Stimulated activated CD4-positive, alpha-beta T cell treated with anti-CD3 and anti-CD28 coated beads, Interleukin-4, amount 100 ng/mL, for 48 hours (primary cell): ENCODE measurements around the gene NCKIPSD.
A peak's percentile ranks its signal among the peaks of the same experiment; 100 is the strongest.
"Not testable (repeated sequence)": the region's sequence is repeated elsewhere in the genome, so short reads cannot be mapped to it uniquely, and the experiment has no call there.

Experiments
- DNase-seq, 2 donors: peaks; one replicate each; pipeline ENCODE4 v3.0.0-alpha.2; 2020; ENCODE audit warnings: low read depth in 2 of 2

The NCKIPSD gene

GRCh38 chr3:48685603-48686511, at the start of gene NCKIPSD:
TSS of gene NCKIPSD (minus strand) at chr3:48685915. CDS start at chr3:48685807, 108 bp downstream.
- peak; percentile 90 to 94 for DNase-seq

DNA sequence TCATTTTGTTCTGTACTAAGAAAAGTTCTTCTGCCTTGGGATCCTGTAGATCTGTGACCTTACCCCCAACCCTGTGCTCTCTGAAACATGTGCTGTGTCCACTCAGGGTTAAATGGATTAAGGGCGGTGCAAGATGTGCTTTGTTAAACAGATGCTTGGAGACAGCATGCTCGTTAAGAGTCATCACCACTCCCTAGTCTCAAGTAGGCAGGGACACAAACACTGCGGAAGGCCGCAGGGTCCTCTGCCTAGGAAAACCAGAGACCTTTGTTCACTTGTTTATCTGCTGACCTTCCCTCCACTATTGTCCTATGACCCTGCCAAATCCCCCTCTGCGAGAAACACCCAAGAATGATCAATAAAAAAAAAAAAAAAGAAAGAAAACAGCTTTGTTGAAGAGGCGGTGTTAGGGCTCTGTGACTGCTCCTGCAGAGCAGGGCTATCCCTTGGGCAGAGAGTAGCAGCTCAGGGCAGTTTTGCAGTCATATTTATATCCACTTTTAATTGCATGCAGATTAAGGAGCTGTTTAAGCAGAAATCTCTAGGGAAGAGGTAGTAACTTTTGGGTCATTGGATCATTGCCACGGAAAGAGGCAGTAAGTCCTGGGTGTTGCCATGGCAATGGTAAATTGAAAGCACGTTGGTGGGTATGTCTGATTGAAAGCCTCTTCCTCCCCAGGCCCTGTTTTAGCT, 49.5 kb upstream of the NCKIPSD start:
- not testable (repeated sequence) for DNase-seq

- DNase-seq, result not testable (repeated sequence)
These were observed 48.8 kb upstream of the NCKIPSD start for GRCh38 chr3:48734541-48734940.

GRCh38 chr3:48733752-48734518, 48.2 kb upstream of the NCKIPSD start:
- DNase-seq, result not testable (repeated sequence)

DNA sequence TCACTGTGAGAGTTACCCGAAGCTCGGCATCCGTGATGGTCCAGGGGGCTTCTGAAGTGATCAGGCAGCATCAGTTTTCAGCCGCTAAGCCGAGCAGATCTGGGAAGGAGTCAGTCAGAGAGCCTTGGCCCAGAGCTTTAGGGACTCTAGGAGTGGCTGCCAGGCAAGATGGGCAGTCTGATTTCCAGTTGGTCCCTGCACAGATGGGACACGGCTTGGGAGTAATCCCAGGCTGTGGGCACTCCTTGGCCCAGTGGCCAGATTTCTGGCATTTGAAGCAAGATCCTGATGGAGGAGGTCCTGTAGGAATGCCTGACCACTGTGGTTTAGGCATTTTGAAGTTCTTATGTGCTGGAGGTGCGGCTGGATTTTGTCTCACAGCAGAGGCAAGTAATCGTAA, 41.8 kb upstream of the NCKIPSD start:
- DNase-seq, result no peak

GRCh38 chr3:48725185-48725855, 39.6 kb upstream of the NCKIPSD start:
- DNase-seq, result not testable (repeated sequence)

DNA sequence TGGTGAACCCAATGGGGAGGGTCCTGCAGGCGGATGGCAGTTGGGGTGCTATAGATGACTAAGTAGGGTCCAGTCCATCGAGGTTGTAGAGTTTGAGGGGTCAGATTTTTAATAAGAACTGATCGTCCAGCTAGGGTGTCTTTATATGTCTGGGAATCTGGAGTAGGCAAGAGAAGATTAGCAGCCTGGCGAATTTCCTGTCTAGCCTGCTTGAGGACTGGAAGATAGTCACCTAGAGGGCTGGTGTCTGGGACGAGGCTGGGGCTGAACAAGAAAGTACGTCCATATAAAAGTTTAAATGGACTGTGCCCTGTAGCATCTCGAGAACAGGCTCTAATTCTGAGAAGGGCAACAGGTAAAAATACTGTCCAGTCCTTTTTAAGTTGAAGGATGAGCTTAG, 38.0 kb upstream of the NCKIPSD start:
- no peak for DNase-seq

DNA sequence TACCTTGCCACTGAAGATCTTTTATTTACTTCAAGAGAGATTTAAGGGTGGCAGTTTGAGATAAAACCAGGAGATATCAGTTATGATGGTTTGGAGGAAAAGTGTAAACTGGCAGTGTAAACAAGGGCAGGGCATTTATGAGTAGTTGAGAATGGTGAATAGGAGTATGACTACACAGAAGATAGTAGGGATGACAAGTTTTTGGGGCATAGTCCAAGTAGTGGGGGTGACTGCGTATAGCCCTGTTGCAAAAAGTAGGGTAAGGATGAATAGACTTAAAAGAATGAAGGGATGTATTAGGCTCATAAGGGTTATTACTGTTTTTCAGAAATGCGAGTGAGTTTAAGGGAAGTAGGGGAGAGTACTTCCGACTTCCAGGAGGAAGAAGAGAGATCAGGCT, 37.6 kb upstream of the NCKIPSD start:
- DNase-seq, result not testable (repeated sequence)

DNA sequence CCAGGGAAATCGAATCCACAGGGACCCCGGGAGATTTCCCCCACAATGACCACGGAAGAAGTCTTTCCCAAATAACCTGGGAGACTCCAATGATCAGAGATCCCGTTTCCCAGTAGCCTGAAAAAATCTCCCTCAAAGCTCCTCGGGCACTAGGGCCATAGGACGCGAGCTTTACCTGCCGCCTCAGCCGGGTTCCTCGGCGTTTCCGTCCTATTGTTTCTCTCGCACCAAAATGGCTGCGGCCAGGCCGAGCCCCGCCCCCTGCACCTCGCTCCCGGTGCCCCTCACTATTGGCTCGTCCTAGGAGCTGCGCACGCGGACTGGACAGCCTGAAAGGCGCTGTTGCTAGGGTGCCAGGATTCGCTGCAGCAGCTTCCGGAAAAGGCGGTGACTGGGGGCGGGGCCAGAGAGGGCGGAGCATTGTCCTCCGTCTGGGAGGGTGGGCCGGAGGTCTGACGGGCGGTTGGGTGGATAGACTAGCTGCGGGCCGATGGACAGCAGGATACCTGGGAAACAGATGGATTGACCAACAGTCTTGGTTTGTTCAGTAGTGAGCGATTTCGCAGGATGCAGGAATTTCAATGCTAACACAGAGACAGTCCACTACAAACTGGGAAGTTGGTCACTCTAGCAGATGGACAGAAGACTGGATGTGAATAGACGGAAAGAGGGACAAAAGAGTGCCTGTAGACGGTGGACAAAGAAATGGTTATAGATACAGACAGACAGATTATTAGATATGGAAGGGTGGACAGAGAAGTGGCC, 31.4 kb upstream of the NCKIPSD start, which contains the start of gene IP6K2:
TSS of gene IP6K2 (minus strand) at position 240 of the 765 bp plus-strand sequence. CDS start 21,930 bp downstream, outside the sequence.
- peak; percentile 99 for DNase-seq

DNA sequence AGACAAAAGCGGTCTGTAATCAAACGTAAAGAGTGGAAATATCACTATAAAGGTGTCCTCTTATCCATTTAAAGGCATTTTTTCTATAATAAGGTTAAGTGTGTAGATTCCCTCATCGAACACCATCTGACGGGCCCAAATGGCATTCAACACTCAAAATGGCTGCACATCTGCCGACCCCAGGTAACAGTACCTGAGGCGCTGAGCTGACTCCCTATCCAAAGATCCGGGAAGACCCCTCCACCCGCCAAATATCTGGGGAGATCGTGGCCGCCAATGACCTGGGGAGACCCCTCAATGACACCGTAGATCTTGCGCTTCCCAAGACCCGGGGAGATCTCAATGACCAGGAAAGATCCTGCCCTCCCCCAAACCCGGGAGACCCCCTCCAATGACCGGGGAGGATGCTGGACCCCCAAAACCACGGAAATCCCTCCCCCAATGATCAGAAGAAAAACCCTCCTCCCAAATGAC, 30.8 kb upstream of the NCKIPSD start:
- DNase-seq, result no peak

GRCh38 chr3:48715174-48715800, 29.6 kb upstream of the NCKIPSD start:
- DNase-seq, result no peak

DNA sequence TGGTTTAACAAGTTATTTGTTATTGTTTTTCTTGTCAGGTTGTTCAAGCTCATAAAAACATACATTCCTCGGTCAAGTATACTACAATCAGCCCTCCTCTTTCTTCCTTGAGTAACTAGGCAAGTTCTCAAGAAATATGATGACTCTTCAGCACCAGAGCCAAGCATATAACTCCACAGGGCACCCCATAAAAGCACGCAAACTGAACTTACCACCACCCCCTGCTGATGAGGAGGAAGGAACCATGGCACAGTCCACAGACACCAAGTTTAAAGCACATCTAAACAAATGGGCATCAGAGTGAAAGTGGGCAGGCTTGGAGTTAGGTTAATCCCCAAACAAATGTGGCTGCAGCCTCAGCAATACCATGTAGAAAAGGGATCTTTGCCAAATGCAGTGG, 26.0 kb upstream of the NCKIPSD start:
- no peak for DNase-seq

GRCh38 chr3:48709051-48709461, 23.3 kb upstream of the NCKIPSD start:
- DNase-seq, result no peak

DNA sequence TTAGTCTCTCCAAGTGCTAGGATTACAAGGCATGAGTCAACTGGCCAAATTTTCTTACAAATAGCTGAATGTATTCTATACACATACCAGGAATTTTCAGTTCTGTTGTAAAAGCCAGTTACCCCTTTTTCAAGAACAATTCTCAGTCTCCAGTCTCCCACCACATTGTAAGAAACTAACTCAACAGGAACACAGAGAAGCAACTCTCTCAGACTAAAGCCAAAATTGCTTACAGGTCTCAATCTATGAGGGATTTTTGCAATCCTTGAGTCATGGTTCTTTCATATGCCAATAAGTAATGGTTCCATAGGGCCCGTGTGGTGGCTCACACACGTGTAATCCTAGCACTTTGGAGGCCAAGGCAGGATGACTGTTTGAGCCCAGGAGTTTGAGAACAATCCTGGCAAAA, 22.8 kb upstream of the NCKIPSD start:
- DNase-seq, result no peak

DNA sequence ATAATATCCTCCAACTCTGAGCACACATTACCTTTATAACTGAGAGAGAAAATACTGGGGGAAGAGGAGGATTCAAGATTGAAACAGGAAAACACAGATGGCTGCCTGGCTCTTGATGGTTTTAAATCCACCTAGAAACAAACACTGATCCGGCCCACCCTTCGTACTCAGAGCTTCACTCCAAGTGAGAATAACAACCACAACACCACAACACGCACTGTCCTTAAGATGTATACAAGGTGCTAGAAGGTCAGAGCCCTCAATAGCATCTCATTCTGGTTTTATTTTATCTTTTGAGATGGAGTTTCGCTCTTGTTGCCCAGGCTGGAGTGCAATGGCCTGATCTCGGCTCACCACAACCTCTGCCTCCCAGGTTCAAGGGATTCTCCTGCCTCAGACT, 21.4 kb upstream of the NCKIPSD start:
- no peak for DNase-seq

GRCh38 chr3:48702320-48702920, 16.7 kb upstream of the NCKIPSD start:
- no peak for DNase-seq

GRCh38 chr3:48700731-48701405, 15.2 kb upstream of the NCKIPSD start:
- DNase-seq, result no peak

DNA sequence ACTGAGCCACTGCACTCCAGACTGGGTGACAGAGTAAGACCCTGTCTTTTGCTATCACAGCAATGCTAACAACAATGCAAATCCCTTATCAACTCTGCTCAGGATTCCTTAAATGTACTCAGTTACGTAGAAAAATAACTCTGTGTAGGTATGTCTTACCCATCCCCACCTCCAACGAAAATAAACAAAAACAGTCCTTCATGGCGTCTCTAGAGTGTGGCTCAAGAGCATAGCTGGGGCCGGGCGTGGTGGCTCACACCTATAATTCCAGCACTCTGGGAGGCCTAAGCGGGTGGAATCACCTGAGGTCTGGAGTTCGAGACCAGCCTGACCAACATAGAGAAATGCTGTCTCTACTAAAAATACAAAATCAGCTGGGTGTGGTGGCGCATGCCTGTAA, 13.2 kb upstream of the NCKIPSD start:
- DNase-seq, result no peak

GRCh38 chr3:48697952-48698351, 12.2 kb upstream of the NCKIPSD start:
- DNase-seq, result no peak
